ENCODE measurements around the gene CDH4. TPM values are rescaled to one million over a fixed set of nuclear protein-coding genes. Genes with fewer than 3 reads are reported as not detected.

CDH4 gene
- total and polyA plus RNA-seq, 12 donors: 0.04 to 0.25 (median 0.08) TPM; not detected in 5

GRCh38 chr20:61840779-61841455, 588.9 kb downstream of the CDH4 start:
- intact Hi-C loops (cut with DNase I): no loop called here
- Histone ChIP-seq H3K27me3 (peaks cover 0 to 40% (median 12%) of the 10 kb centered on the region in 7 donors), H3K4me3 (no peak overlapping the region), H3K27ac (no peak overlapping the region), H3K4me1 (no peaks in the 10 kb centered on the region), H3K9me3 (no peaks in the 10 kb centered on the region), H3K36me3 (no peaks in the 10 kb centered on the region)
- ATAC-seq (no peak), DNase-seq (no peak)
- WGBS, 2 donors: 83 to 89% methylated on average over 26 of the region's 26 CpGs
- TF ChIP-seq, protein P1, sequence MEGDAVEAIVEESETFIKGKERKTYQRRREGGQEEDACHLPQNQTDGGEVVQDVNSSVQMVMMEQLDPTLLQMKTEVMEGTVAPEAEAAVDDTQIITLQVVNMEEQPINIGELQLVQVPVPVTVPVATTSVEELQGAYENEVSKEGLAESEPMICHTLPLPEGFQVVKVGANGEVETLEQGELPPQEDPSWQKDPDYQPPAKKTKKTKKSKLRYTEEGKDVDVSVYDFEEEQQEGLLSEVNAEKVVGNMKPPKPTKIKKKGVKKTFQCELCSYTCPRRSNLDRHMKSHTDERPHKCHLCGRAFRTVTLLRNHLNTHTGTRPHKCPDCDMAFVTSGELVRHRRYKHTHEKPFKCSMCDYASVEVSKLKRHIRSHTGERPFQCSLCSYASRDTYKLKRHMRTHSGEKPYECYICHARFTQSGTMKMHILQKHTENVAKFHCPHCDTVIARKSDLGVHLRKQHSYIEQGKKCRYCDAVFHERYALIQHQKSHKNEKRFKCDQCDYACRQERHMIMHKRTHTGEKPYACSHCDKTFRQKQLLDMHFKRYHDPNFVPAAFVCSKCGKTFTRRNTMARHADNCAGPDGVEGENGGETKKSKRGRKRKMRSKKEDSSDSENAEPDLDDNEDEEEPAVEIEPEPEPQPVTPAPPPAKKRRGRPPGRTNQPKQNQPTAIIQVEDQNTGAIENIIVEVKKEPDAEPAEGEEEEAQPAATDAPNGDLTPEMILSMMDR (IDR thresholded peaks at IDR 0.05): no peak

DNA sequence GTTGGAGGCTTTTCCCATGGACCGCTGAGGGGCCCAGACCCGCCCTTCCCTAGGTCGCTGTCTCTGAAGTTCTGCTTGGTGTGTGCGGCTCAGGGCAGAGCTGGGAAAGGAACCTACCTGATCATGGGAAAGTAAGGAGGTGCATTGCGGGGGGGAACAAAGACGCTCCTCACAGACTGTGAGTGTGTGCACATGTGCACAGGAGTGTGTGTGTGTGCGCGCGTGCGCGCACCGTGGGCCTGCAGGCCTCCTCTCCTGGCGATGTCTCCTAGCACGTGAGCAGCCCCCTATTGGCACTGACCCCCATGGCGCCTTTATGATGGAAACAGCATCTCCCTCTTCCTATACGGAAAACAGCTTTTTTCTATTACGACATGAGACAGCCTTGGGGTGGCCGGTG, 589.5 kb downstream of the CDH4 start:
- no peaks in the 10 kb centered on the region for H3K4me1 ChIP-seq
- no peaks in the 10 kb centered on the region for H3K36me3 ChIP-seq
- DNase-seq (no peak), ATAC-seq (no peak)
- H3K9me3 ChIP-seq: no peaks in the 10 kb centered on the region
- no peak overlapping the region for H3K27ac ChIP-seq
- 81 to 85% methylated on average over 18 of the region's 18 CpGs for WGBS, 2 donors
- peaks cover 0 to 40% (median 16%) of the 10 kb centered on the region in 7 donors for H3K27me3 ChIP-seq
- TF ChIP-seq, protein P1 (IDR thresholded peaks at IDR 0.05): no peak
- no peak overlapping the region for H3K4me3 ChIP-seq
- intact Hi-C loops (cut with DNase I): no loop called here

DNA sequence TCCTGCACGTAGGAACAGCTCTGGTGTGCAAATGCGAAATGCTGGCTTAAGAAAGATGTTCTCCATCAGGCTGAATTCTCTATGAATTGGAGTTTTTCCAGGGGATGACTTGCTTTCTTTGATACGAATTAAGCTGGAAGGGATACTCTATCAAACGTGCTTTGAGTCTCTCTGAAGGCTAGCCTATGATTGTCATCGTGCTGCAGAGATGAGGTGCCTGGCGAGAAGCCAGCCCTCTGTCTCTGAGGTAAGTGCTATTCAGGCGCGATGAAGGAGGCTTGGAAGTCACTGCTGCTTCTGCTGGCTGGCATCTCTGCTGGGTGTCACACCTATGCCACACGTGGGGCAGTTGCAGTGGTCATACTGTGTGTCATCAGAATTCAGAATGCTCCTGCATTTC, 589.9 kb downstream of the CDH4 start:
- TF ChIP-seq, protein P1 (IDR thresholded peaks at IDR 0.05): no peak
- intact Hi-C loops (cut with DNase I): no loop called here
- no peaks in the 10 kb centered on the region for H3K4me1 ChIP-seq
- no peak overlapping the region for H3K4me3 ChIP-seq
- ATAC-seq (no peak), DNase-seq (no peak)
- H3K36me3 ChIP-seq: no peaks in the 10 kb centered on the region
- no peak overlapping the region for H3K27ac ChIP-seq
- no peaks in the 10 kb centered on the region for H3K9me3 ChIP-seq
- peaks cover 0 to 40% (median 21%) of the 10 kb centered on the region in 7 donors for H3K27me3 ChIP-seq
- 34 to 37% methylated on average over 9 of the region's 9 CpGs for WGBS, 2 donors

GRCh38 chr20:61844621-61845020, 592.6 kb downstream of the CDH4 start:
- Histone ChIP-seq H3K27me3 (peaks cover 0 to 45% (median 25%) of the 10 kb centered on the region in 7 donors), H3K27ac (no peak overlapping the region), H3K36me3 (no peaks in the 10 kb centered on the region), H3K4me1 (no peaks in the 10 kb centered on the region), H3K4me3 (no peak overlapping the region), H3K9me3 (no peaks in the 10 kb centered on the region)
- intact Hi-C loops (cut with DNase I): no loop called here
- WGBS, 2 donors: 92% methylated on average over 17 of the region's 17 CpGs
- ATAC-seq: no peak
- DNase-seq: no peak
- TF ChIP-seq, protein P1 (IDR thresholded peaks at IDR 0.05): no peak

All from heart right ventricle (tissue), 16 donors.